IMR-90 (cell line): ENCODE data around the gene NELL1. TPM values are rescaled to one million over a fixed set of nuclear protein-coding genes. Genes with fewer than 3 reads are reported as not detected.

Experiments used
- ATAC-seq: fragments of 200-7000 bp; cut with Tn5 transposase; 2 replicates; pipeline ENCODE4 v1.9.1; 2020; ENCODE audit warnings: low read depth, mild to moderate bottlenecking, moderate library complexity
- BruUV-seq: library from RNA; stranded (reverse); fragments of 400-500 nt; replicated peaks from 2 replicates; lab custom pipeline; 2021; lab: Mats Ljungman, UMichigan
- CTCF ChIA-PET: fragments of 300-600 bp; formaldehyde crosslinking; extraction: SDS; loops from one replicate; lab custom pipeline; 2021; ENCODE audit warnings: antibody characterized with exemption; lab: Yijun Ruan, JAX
- POLR2A ChIA-PET: fragments of 300-600 bp; sonication (Branson Sonifier 250); formaldehyde crosslinking; loops from one replicate; lab custom pipeline; 2022; ENCODE audit warnings: antibody characterized with exemption; ENCODE audit not compliant: unreplicated experiment; lab: Charles Lee
- DNase-seq: peaks from one replicate; pipeline ENCODE4 v3.0.0; 2013
- H2AFZ ChIP-seq: replicated peaks from 2 replicates; pipeline ENCODE3; 2013; ENCODE audit warnings: low read length, mild to moderate bottlenecking; ENCODE audit not compliant: poor library complexity
- H2AK5ac ChIP-seq: 2 replicates; pipeline ENCODE4 v1.6.1; 2013; ENCODE audit warnings: low read depth, low read length, inconsistent platforms
- H2AK9ac ChIP-seq: replicated peaks from 2 replicates; pipeline ENCODE3; 2013; ENCODE audit warnings: mild to moderate bottlenecking, low read depth, low read length, moderate library complexity; ENCODE audit not compliant: poor library complexity
- H2BK120ac ChIP-seq: 2 replicates; pipeline ENCODE4 v1.6.1; 2013; ENCODE audit warnings: low read depth, low read length, inconsistent platforms
- H2BK15ac ChIP-seq: 3 replicates; pipeline ENCODE4 v1.6.1; 2013; ENCODE audit warnings: low read depth, low read length, inconsistent platforms
- H2BK20ac ChIP-seq: 2 replicates; pipeline ENCODE4 v1.6.1; 2013; ENCODE audit warnings: low read depth, mild to moderate bottlenecking, inconsistent platforms, low read length, moderate library complexity
- H2BK5ac ChIP-seq: 2 replicates; pipeline ENCODE4 v1.6.1; 2013; ENCODE audit warnings: mild to moderate bottlenecking, low read depth, low read length, inconsistent platforms; ENCODE audit not compliant: poor library complexity, severe bottlenecking
- H3K14ac ChIP-seq: replicated peaks from 2 replicates; pipeline ENCODE4 v1.6.1; 2013; ENCODE audit warnings: low read depth, low read length, inconsistent platforms
- H3K18ac ChIP-seq: 2 replicates; pipeline ENCODE4 v1.6.1; 2013; ENCODE audit warnings: low read depth, low read length, control low read depth
- H3K23ac ChIP-seq: 2 replicates; pipeline ENCODE4 v1.6.1; 2013; ENCODE audit warnings: low read depth, low read length, inconsistent platforms
- H3K27ac ChIP-seq: 2 replicates; pipeline ENCODE4 v1.5.1; 2013; ENCODE audit warnings: mild to moderate bottlenecking, control low read depth, low read length; ENCODE audit not compliant: insufficient read depth
- H3K27me3 ChIP-seq: 2 replicates; pipeline ENCODE4 v1.6.1; 2013; ENCODE audit warnings: low read length; ENCODE audit not compliant: control insufficient read depth, insufficient read depth
- H3K36me3 ChIP-seq: 2 replicates; pipeline ENCODE4 v1.6.1; 2013; ENCODE audit warnings: low read length, mixed read lengths; ENCODE audit not compliant: control insufficient read depth, insufficient read depth
- H3K4ac ChIP-seq: 2 replicates; pipeline ENCODE4 v1.6.1; 2013; ENCODE audit warnings: low read depth, low read length, inconsistent platforms
- H3K4me1 ChIP-seq: 2 replicates; pipeline ENCODE4 v1.6.1; 2013; ENCODE audit warnings: low read length, mixed read lengths; ENCODE audit not compliant: control insufficient read depth, insufficient read depth
- H3K4me2 ChIP-seq: 2 replicates; pipeline ENCODE4 v1.6.1; 2013; ENCODE audit warnings: low read depth, mild to moderate bottlenecking, control low read depth, low read length, moderate library complexity
- H3K4me3 ChIP-seq: 2 replicates; pipeline ENCODE4 v1.5.1; 2013; ENCODE audit warnings: low read depth, mild to moderate bottlenecking, control low read depth, low read length, moderate library complexity; ENCODE audit not compliant: insufficient read depth
- H3K56ac ChIP-seq: 2 replicates; pipeline ENCODE4 v1.6.1; 2013; ENCODE audit warnings: low read length, inconsistent platforms; ENCODE audit not compliant: insufficient read depth; ENCODE audit errors: extremely low read depth
- H3K79me1 ChIP-seq, 2 experiments: 2 replicates each; pipeline ENCODE4 v1.6.1; 2013; ENCODE audit warnings: low read length in 2 of 2, inconsistent platforms in 1 of 2, low read depth in 1 of 2
- H3K9ac ChIP-seq: 2 replicates; pipeline ENCODE4 v1.6.1; 2013; ENCODE audit warnings: low read depth, low read length, control low read depth
- H3K9me1 ChIP-seq: 2 replicates; pipeline ENCODE4 v1.6.1; 2013; ENCODE audit warnings: low read length, inconsistent platforms; ENCODE audit not compliant: insufficient read depth
- H3K9me3 ChIP-seq: 2 replicates; pipeline ENCODE4 v1.6.1; 2013; ENCODE audit warnings: low read length; ENCODE audit not compliant: control insufficient read depth, insufficient read depth
- H4K20me1 ChIP-seq: 2 replicates; pipeline ENCODE4 v1.6.1; 2013; ENCODE audit warnings: low read length, inconsistent platforms; ENCODE audit not compliant: insufficient read depth
- H4K5ac ChIP-seq: 2 replicates; pipeline ENCODE4 v1.6.1; 2013; ENCODE audit warnings: mild to moderate bottlenecking, low read depth, low read length, control low read depth
- H4K8ac ChIP-seq, 2 experiments: 2 replicates each; pipeline ENCODE4 v1.6.1; 2013; ENCODE audit warnings: low read depth in 2 of 2, low read length in 2 of 2, control low read depth in 1 of 2, inconsistent platforms in 1 of 2
- H4K91ac ChIP-seq: 2 replicates; pipeline ENCODE4 v1.6.1; 2013; ENCODE audit warnings: low read depth, low read length, inconsistent platforms; ENCODE audit not compliant: insufficient read depth
- BHLHE40 ChIP-seq: fragments of 150-350 bp; IDR thresholded peaks from 2 replicates; pipeline ENCODE4 v1.6.1; 2016; ENCODE audit warnings: mild to moderate bottlenecking, low read depth, low read length
- CEBPB ChIP-seq: IDR thresholded peaks from 2 replicates; pipeline ENCODE4 v1.6.1; 2012; ENCODE audit warnings: low read depth, low read length, improper control_type of control experiment
- CHD1 ChIP-seq: IDR thresholded peaks from 2 replicates; pipeline ENCODE4 v1.6.1; 2012; ENCODE audit warnings: low read depth, low read length, improper control_type of control experiment
- FOS ChIP-seq: fragments of 150-350 bp; IDR thresholded peaks from 2 replicates; pipeline ENCODE4 v1.6.1; 2016; ENCODE audit warnings: low read depth, low read length
- MAFK ChIP-seq: IDR thresholded peaks from 2 replicates; pipeline ENCODE4 v1.6.1; 2012; ENCODE audit warnings: low read depth, low read length, improper control_type of control experiment
- MAZ ChIP-seq: IDR thresholded peaks from 2 replicates; pipeline ENCODE4 v1.6.1; 2012; ENCODE audit warnings: low read depth, mild to moderate bottlenecking, low read length, improper control_type of control experiment, moderate library complexity, borderline replicate concordance
- MXI1 ChIP-seq: IDR thresholded peaks from 2 replicates; pipeline ENCODE4 v1.6.1; 2012; ENCODE audit warnings: low read depth, mild to moderate bottlenecking, low read length, moderate library complexity, borderline replicate concordance
- NFE2L2 ChIP-seq: fragments of 150-350 bp; IDR thresholded peaks from 2 replicates; pipeline ENCODE4 v1.6.1; 2016; ENCODE audit warnings: low read depth, mild to moderate bottlenecking, low read length
- POLR2A ChIP-seq: IDR thresholded peaks from 2 replicates; pipeline ENCODE4 v1.6.1; 2012; ENCODE audit warnings: mild to moderate bottlenecking, low read depth, low read length
- RAD21 ChIP-seq: IDR thresholded peaks from 2 replicates; pipeline ENCODE4 v1.6.1; 2012; ENCODE audit warnings: low read length, improper control_type of control experiment
- RCOR1 ChIP-seq: IDR thresholded peaks from 2 replicates; pipeline ENCODE4 v1.6.1; 2012; ENCODE audit warnings: mild to moderate bottlenecking, low read length, improper control_type of control experiment; ENCODE audit not compliant: insufficient replicate concordance
- RFX5 ChIP-seq: IDR thresholded peaks from 2 replicates; pipeline ENCODE4 v1.8.0; 2012; ENCODE audit warnings: low read depth, mild to moderate bottlenecking, low read length, moderate library complexity
- SMC3 ChIP-seq: fragments of 150-350 bp; IDR thresholded peaks from 2 replicates; pipeline ENCODE4 v1.6.1; 2016; ENCODE audit warnings: low read depth, mild to moderate bottlenecking, antibody characterized with exemption, low read length, moderate library complexity
- WGBS, 2 experiments: methylation state at CpG; one replicate each; pipeline versions ENCODE4 v1.1.5 to v1.1.7; 2013; ENCODE audit warnings: missing lambda C conversion rate in 2 of 2; ENCODE audit not compliant: insufficient read length in 1 of 2; ENCODE audit errors: extremely low coverage in 2 of 2; 5-methylcytosine and 5-hydroxymethylcytosine counted together
- dilution Hi-C: fragments of 300-500 bp; cut with HindIII; formaldehyde crosslinking; loops from one replicate; pipeline ENCODE4 v1.14.3; 2018; ENCODE audit warnings: low sequenced_read_pairs; ENCODE audit not compliant: unreplicated experiment
- in situ Hi-C: fragments of 300-500 bp; cut with MboI; formaldehyde crosslinking; loops from 3 replicates; pipeline ENCODE4 v1.14.3; 2019; ENCODE audit warnings: low sequenced_read_pairs, inconsistent platforms, mixed read lengths
- intact Hi-C: fragments of 100-400 bp; cut with micrococcal nuclease; formaldehyde crosslinking; loops from 2 replicates; pipeline ENCODE4 v1.10.0; 2022
- polyA plus RNA-seq, 3 experiments: library from polyadenylated mRNA; depleted of rRNA; stranded (reverse); fragments of >200 nt; gene quantifications; 2 replicates each; pipeline ENCODE4 v1.2.3, GENCODE V29; 2012; ENCODE audit warnings: low replicate concordance in 1 of 3
- total RNA-seq: library from RNA; depleted of rRNA; stranded (reverse); fragments of >200 nt; gene quantifications from 2 replicates; pipeline ENCODE4 v1.2.3, GENCODE V29; 2012
- TF ChIP-seq, protein P1 (sequence below): fragments of 150-350 bp; IDR thresholded peaks from 2 replicates; pipeline ENCODE4 v1.6.1; 2016; ENCODE audit warnings: low read depth, mild to moderate bottlenecking, low read length, moderate library complexity, borderline replicate concordance
- TF ChIP-seq, protein P2 (sequence below): fragments of 150-350 bp; IDR thresholded peaks from 2 replicates; pipeline ENCODE4 v1.6.1; 2017; ENCODE audit warnings: mild to moderate bottlenecking, antibody characterized with exemption, low read length, low read depth
- TF ChIP-seq, protein P3 (sequence below): conservative IDR thresholded peaks from 2 replicates; pipeline ENCODE4 v1.5.1; 2012; ENCODE audit warnings: mild to moderate bottlenecking, low read depth, low read length, improper control_type of control experiment

Gene NELL1
- total and polyA plus RNA-seq, 2 of the 4 experiments (the other 2 are of a cell fraction): not detected

DNA sequence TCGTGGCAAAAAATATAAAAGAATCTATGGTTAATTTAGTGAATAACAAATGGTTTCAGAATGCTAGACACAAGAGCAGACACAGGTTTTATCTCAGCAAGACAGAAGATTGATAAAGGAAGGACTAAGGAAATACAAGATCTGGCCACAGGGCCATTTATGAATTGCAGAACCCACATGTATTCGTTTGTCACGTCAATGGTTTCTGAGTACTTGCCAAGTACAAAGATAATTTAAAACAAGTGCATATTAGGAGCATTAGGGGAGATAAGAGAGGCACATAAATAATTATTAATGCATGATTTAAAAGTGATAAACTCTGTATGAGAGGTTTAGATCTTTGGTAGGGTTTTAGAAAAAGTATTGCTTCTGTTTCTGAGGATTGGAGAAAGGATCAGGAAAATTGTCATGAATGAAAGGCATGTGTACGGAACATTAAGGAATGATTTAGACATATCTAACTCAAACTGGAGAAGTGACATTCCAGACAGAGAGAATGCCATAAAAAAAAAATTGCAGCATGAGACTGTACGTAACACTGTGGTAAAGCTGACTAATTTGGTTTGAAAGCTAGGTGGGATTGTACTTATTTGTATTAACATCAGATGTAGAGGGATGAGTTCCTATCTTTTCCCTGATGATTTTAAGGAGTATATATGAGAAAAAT is 727.1 kb downstream of the NELL1 start:
- no peaks in the 10 kb centered on the region for H3K79me1 ChIP-seq
- no peak overlapping the region for H4K91ac ChIP-seq
- H3K18ac ChIP-seq: no peak overlapping the region
- no peak overlapping the region for H3K9ac ChIP-seq
- no peak overlapping the region for H2BK120ac ChIP-seq
- no peaks in the 10 kb centered on the region for H3K36me3 ChIP-seq
- in situ Hi-C loops: no loop called here
- ChIA-PET CTCF (no interaction called here), POLR2A (no interaction called here)
- H3K27ac ChIP-seq: no peak overlapping the region
- H2BK5ac ChIP-seq: no peak overlapping the region
- no TSS peak for BruUV-seq
- no peak overlapping the region for H3K4ac ChIP-seq
- H2AFZ ChIP-seq: no peak overlapping the region
- no CpG with 5 or more reads among the region's 5 CpGs for WGBS, 2 experiments
- TF ChIP-seq, protein P1, sequence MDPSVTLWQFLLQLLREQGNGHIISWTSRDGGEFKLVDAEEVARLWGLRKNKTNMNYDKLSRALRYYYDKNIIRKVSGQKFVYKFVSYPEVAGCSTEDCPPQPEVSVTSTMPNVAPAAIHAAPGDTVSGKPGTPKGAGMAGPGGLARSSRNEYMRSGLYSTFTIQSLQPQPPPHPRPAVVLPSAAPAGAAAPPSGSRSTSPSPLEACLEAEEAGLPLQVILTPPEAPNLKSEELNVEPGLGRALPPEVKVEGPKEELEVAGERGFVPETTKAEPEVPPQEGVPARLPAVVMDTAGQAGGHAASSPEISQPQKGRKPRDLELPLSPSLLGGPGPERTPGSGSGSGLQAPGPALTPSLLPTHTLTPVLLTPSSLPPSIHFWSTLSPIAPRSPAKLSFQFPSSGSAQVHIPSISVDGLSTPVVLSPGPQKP: no peak
- TF ChIP-seq CHD1 (no peak), FOS (no peak), RAD21 (no peak), CEBPB (no peak), NFE2L2 (no peak), BHLHE40 (no peak), RCOR1 (no peak), SMC3 (no peak), MAZ (no peak), RFX5 (no peak), MXI1 (no peak), MAFK (no peak), POLR2A (no peak)
- TF ChIP-seq, protein P2, sequence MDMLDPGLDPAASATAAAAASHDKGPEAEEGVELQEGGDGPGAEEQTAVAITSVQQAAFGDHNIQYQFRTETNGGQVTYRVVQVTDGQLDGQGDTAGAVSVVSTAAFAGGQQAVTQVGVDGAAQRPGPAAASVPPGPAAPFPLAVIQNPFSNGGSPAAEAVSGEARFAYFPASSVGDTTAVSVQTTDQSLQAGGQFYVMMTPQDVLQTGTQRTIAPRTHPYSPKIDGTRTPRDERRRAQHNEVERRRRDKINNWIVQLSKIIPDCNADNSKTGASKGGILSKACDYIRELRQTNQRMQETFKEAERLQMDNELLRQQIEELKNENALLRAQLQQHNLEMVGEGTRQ: no peak
- TF ChIP-seq, protein P3, sequence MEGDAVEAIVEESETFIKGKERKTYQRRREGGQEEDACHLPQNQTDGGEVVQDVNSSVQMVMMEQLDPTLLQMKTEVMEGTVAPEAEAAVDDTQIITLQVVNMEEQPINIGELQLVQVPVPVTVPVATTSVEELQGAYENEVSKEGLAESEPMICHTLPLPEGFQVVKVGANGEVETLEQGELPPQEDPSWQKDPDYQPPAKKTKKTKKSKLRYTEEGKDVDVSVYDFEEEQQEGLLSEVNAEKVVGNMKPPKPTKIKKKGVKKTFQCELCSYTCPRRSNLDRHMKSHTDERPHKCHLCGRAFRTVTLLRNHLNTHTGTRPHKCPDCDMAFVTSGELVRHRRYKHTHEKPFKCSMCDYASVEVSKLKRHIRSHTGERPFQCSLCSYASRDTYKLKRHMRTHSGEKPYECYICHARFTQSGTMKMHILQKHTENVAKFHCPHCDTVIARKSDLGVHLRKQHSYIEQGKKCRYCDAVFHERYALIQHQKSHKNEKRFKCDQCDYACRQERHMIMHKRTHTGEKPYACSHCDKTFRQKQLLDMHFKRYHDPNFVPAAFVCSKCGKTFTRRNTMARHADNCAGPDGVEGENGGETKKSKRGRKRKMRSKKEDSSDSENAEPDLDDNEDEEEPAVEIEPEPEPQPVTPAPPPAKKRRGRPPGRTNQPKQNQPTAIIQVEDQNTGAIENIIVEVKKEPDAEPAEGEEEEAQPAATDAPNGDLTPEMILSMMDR: no peak
- no peaks in the 10 kb centered on the region for H3K4me1 ChIP-seq
- no peak overlapping the region for H3K14ac ChIP-seq
- H3K4me3 ChIP-seq: no peak overlapping the region
- intact Hi-C loops: no loop called here
- ATAC-seq (no peak), DNase-seq (no peak)
- H3K9me1 ChIP-seq: no peaks in the 10 kb centered on the region
- no peaks in the 10 kb centered on the region for H4K20me1 ChIP-seq
- H3K23ac ChIP-seq: no peak overlapping the region
- H3K9me3 ChIP-seq: peaks cover 5% of the 10 kb centered on the region
- H2BK15ac ChIP-seq: no peak overlapping the region
- no peak overlapping the region for H3K56ac ChIP-seq
- H4K5ac ChIP-seq: no peak overlapping the region
- H2AK9ac ChIP-seq: no peak overlapping the region
- no peak overlapping the region for H4K8ac ChIP-seq
- no peaks in the 10 kb centered on the region for H3K27me3 ChIP-seq
- no peak overlapping the region for H2AK5ac ChIP-seq
- no peak overlapping the region for H3K4me2 ChIP-seq
- dilution Hi-C loops: no loop called here
- no peak overlapping the region for H2BK20ac ChIP-seq
